K562 (cell line): ENCODE results near the gene BARHL2. TPM values are rescaled to one million over a fixed set of nuclear protein-coding genes. Genes with fewer than 3 reads are reported as not detected.

Experiments used
- ATAC-seq: fragments of 200-7000 bp; cut with Tn5 transposase; 3 replicates; pipeline ENCODE4 v1.9.1; 2020; ENCODE audit warnings: moderate library complexity
- BruUV-seq: library from RNA; stranded (reverse); fragments of 400-500 nt; replicated peaks from 2 replicates; lab custom pipeline; 2021; lab: Mats Ljungman, UMichigan
- CTCF ChIA-PET: fragments of 300-600 bp; formaldehyde crosslinking; extraction: SDS; loops from one replicate; lab custom pipeline; 2021; ENCODE audit warnings: low intra/inter-chr PET ratio; lab: Yijun Ruan, JAX
- POLR2A ChIA-PET: fragments of 300-600, 350-650 bp; sonication (Branson Sonifier 250); formaldehyde crosslinking; extraction: SDS; loops from one replicate; lab custom pipeline; 2021; ENCODE audit warnings: antibody characterized with exemption, inconsistent platforms; lab: Yijun Ruan, JAX
- DNase-seq, 4 experiments: peaks; one replicate each; pipeline versions ENCODE4 v3.0.0 to v3.0.0-alpha.2; 2011 to 2018; ENCODE audit warnings: low spot score in 3 of 4, mixed read lengths in 3 of 4; ENCODE audit errors: extremely low read depth in 1 of 4
- FAIRE-seq: peaks from 2 replicates; lab custom pipeline; 2011; peaks lifted over from hg19 to GRCh38; lab: Jason Lieb, UNC
- H2AFZ ChIP-seq: 2 replicates; pipeline ENCODE4 v1.6.0; 2011; ENCODE audit warnings: low read depth, low read length, control low read depth, inconsistent platforms
- H3K27ac ChIP-seq: fragments of 200-600 bp; 3 replicates; pipeline ENCODE4 v1.8.0; 2011; ENCODE audit warnings: low read depth, mild to moderate bottlenecking, control low read depth, inconsistent platforms, low read length, moderate library complexity, mixed read lengths; ENCODE audit errors: extremely low read depth
- H3K27me3 ChIP-seq, 2 experiments: fragments of 300-600 bp in 1 of 2; 2 replicates in 1 of 2; 3 replicates in 1 of 2; pipeline versions ENCODE4 v1.6.0 to v1.8.0; 2011; ENCODE audit warnings: inconsistent platforms in 2 of 2, low read length in 2 of 2, mild to moderate bottlenecking in 1 of 2, mixed read lengths in 1 of 2, moderate library complexity in 1 of 2; ENCODE audit not compliant: control insufficient read depth in 2 of 2, insufficient read depth in 2 of 2
- H3K36me3 ChIP-seq: fragments of 300-600 bp; 3 replicates; pipeline ENCODE4 v1.8.0; 2011; ENCODE audit warnings: mild to moderate bottlenecking, low read length, inconsistent platforms; ENCODE audit not compliant: control insufficient read depth, insufficient read depth
- H3K4me1 ChIP-seq, 2 experiments: fragments of 200-600 bp in 1 of 2; replicated peaks in 1 of 2; 2 replicates in 1 of 2; 3 replicates in 1 of 2; pipeline versions ENCODE4 v1.5.1 to v1.8.0; 2011; ENCODE audit warnings: inconsistent platforms in 2 of 2, low read length in 2 of 2, mild to moderate bottlenecking in 1 of 2, mixed read lengths in 1 of 2, moderate library complexity in 1 of 2; ENCODE audit not compliant: control insufficient read depth in 2 of 2, insufficient read depth in 2 of 2
- H3K4me2 ChIP-seq: 2 replicates; pipeline ENCODE4 v1.6.1; 2011; ENCODE audit warnings: low read length, control low read depth, inconsistent platforms, mixed read lengths; ENCODE audit not compliant: insufficient read depth
- H3K4me3 ChIP-seq: fragments of 200-600 bp; sonication (generic), shearing (Covaris generic); 2 replicates; pipeline ENCODE4 v1.5.1; 2016; ENCODE audit warnings: control low read depth, inconsistent platforms
- H3K79me2 ChIP-seq: fragments of 200-600 bp; 3 replicates; pipeline ENCODE4 v1.8.0; 2011; ENCODE audit warnings: low read length, inconsistent platforms; ENCODE audit not compliant: control insufficient read depth, insufficient read depth
- H3K9ac ChIP-seq, 2 experiments: 2 replicates each; pipeline versions ENCODE4 v1.6.0 to v1.6.1; 2011; ENCODE audit warnings: low read depth in 2 of 2, low read length in 2 of 2, control low read depth in 1 of 2, inconsistent platforms in 1 of 2, mild to moderate bottlenecking in 1 of 2, mixed read lengths in 1 of 2; ENCODE audit not compliant: insufficient read depth in 1 of 2
- H3K9me1 ChIP-seq: one replicate; pipeline ENCODE4 v1.6.0; 2011; ENCODE audit warnings: inconsistent platforms, mild to moderate bottlenecking, low read length, moderate library complexity; ENCODE audit not compliant: control insufficient read depth, insufficient read depth
- H3K9me3 ChIP-seq: replicated peaks from 2 replicates; pipeline ENCODE4 v1.5.1; 2011; ENCODE audit warnings: low read depth, low read length, inconsistent platforms; ENCODE audit not compliant: control insufficient read depth, insufficient read depth
- H4K20me1 ChIP-seq: replicated peaks from 2 replicates; pipeline ENCODE4 v1.6.1; 2011; ENCODE audit warnings: low read length, inconsistent platforms, mixed read lengths; ENCODE audit not compliant: control insufficient read depth, insufficient read depth
- EHMT2 ChIP-seq: fragments of 450-650 bp; IDR thresholded peaks from 2 replicates; pipeline ENCODE4 v1.6.1; 2018; ENCODE audit warnings: antibody characterized with exemption
- FOXJ2 ChIP-seq: fragments of 200-800 bp; sonication (Bioruptor generic); IDR thresholded peaks from 2 replicates; pipeline ENCODE4 v1.6.1; 2016; ENCODE audit warnings: missing genetic modification characterization, missing compliant biosample characterization
- MIER1 ChIP-seq: fragments of 450-650 bp; IDR thresholded peaks from 2 replicates; pipeline ENCODE4 v1.6.1; 2016; ENCODE audit warnings: antibody characterized with exemption, mild to moderate bottlenecking, low read depth
- WGBS: fragments of 100-300 bp; shearing (Covaris generic); methylation state at CpG from one replicate; pipeline ENCODE4 v1.1.6; 2016; ENCODE audit warnings: low coverage, mixed read lengths; ENCODE audit not compliant: insufficient coverage; ENCODE audit errors: missing lambda C conversion rate; 5-methylcytosine and 5-hydroxymethylcytosine counted together
- in situ Hi-C: fragments of 300-500 bp; cut with MboI; formaldehyde crosslinking; loops from 4 replicates; pipeline ENCODE4 v1.15.0; 2018; ENCODE audit warnings: inconsistent platforms, mixed read lengths
- intact Hi-C: fragments of 100-400 bp; cut with micrococcal nuclease; formaldehyde crosslinking; loops from 2 replicates; pipeline ENCODE4 v1.14.2; 2022
- polyA plus RNA-seq, 8 experiments: library from polyadenylated mRNA; depleted of rRNA in 4 of 8; stranded (reverse) in 5 of 8; unstranded in 3 of 8; fragments of >200 nt; fragmentation: Nextera tagmentation in 2 of 8; fragmentation: Illumina TruSeq in 1 of 8; extraction: Ambion mirVana in 2 of 8; extraction: Trizol in 1 of 8; gene quantifications; 2 replicates each; pipeline versions ENCODE4 v1.2.1 to v1.2.3, GENCODE V29; 2011 to 2014; ENCODE audit warnings: inconsistent platforms in 1 of 8, missing spikeins in 1 of 8
- total RNA-seq, 7 experiments: library from RNA; depleted of rRNA in 6 of 7; stranded (reverse); fragments of >200 nt in 6 of 7; fragmentation: Illumina TruSeq in 2 of 7; extraction: Trizol in 2 of 7; gene quantifications; 2 replicates each; pipeline versions ENCODE4 v1.2.1 to v1.2.3, GENCODE V29; 2011 to 2021; ENCODE audit warnings: low replicate concordance in 1 of 7
- TF ChIP-seq, protein P1 (sequence below), 2 experiments: IDR thresholded peaks; 2 replicates each; pipeline ENCODE4 v1.6.1; 2012; ENCODE audit warnings: improper control_type of control experiment in 2 of 2, low read depth in 2 of 2, low read length in 2 of 2, borderline replicate concordance in 1 of 2
- TF ChIP-seq, protein P2 (sequence below), 2 experiments: fragments of 450-650 bp; formaldehyde crosslinking in 1 of 2; IDR thresholded peaks; 2 replicates each; pipeline versions ENCODE4 v1.4.0 to v1.6.1; 2014 to 2020; ENCODE audit warnings: mild to moderate bottlenecking in 2 of 2, borderline replicate concordance in 1 of 2, low read depth in 1 of 2
- TF ChIP-seq, protein P3 (sequence below): fragments of 450-650 bp; IDR thresholded peaks from 2 replicates; pipeline ENCODE4 v1.6.1; 2018; ENCODE audit not compliant: partially characterized antibody

The BARHL2 gene
- total and polyA plus RNA-seq, 9 of the 15 experiments (the other 6 are each of a cell fraction or from before 2014, with no cell fraction given) = 0.06 to 0.11 (median 0.09) TPM; not detected in 6

DNA sequence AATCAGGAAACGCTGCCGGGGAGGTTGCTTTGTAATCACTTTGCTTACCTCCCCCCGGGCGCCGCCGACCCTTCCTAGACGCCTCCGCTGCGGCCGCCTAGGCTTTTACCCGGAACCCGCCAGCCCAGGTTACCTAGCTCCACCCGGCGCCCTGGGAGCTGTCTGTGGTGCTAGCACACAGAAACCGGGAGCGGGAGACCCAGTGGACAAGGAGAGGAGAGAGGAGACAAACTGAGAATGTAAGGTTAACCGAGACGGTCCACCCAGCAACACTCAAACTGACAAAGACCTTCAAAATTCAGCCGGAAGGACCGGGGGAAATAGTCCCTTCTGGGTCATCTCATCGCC is 9.8 kb downstream of the BARHL2 start:
- no peaks in the 10 kb centered on the region for H3K9me1 ChIP-seq
- no peak overlapping the region for H3K27ac ChIP-seq
- ChIA-PET POLR2A (interaction anchor here (1.0 to 1.1 kb wide), 2 partner anchors 9 to 10 kb away, joined by 3 read pairs; no protein-coding TSS in a partner anchor), CTCF (no interaction called here)
- H3K4me1 ChIP-seq = peaks cover 0 to 22% of the 10 kb centered on the region in 2 experiments; a peak in 2 of 5 replicates
- no peak overlapping the region; the same call in 1 of the 2 replicates for H3K4me3 ChIP-seq
- in situ Hi-C loops (no loop called here), intact Hi-C loops (loop anchor here (5.0 kb wide), 1 partner anchor 90 kb away; no protein-coding TSS in a partner anchor)
- no TSS peak for BruUV-seq
- peak; percentile 80 for ATAC-seq
- no peak overlapping the region; a peak in 1 of 4 replicates for H3K9ac ChIP-seq
- H4K20me1 ChIP-seq = no peaks in the 10 kb centered on the region
- H3K4me2 ChIP-seq = 0 out of 2 replicates have a peak overlapping the region, but pooled peaks have one; percentile 40
- no peaks in the 10 kb centered on the region for H3K79me2 ChIP-seq
- H3K36me3 ChIP-seq = no peaks in the 10 kb centered on the region
- H3K27me3 ChIP-seq = peaks cover 50 to 56% of the 10 kb centered on the region in 2 experiments
- H2AFZ ChIP-seq = no peak overlapping the region
- H3K9me3 ChIP-seq = no peaks in the 10 kb centered on the region
- DNase-seq = peak in 3 of 4 experiments; percentile 23 to 58 (median 46)
- no peak for FAIRE-seq
- 3% methylated on average over 19 of the region's 21 CpGs for WGBS
- TF ChIP-seq FOXJ2 (no peak), EHMT2 (peak; percentile 83), MIER1 (peak; percentile 86)
- TF ChIP-seq, protein P1, sequence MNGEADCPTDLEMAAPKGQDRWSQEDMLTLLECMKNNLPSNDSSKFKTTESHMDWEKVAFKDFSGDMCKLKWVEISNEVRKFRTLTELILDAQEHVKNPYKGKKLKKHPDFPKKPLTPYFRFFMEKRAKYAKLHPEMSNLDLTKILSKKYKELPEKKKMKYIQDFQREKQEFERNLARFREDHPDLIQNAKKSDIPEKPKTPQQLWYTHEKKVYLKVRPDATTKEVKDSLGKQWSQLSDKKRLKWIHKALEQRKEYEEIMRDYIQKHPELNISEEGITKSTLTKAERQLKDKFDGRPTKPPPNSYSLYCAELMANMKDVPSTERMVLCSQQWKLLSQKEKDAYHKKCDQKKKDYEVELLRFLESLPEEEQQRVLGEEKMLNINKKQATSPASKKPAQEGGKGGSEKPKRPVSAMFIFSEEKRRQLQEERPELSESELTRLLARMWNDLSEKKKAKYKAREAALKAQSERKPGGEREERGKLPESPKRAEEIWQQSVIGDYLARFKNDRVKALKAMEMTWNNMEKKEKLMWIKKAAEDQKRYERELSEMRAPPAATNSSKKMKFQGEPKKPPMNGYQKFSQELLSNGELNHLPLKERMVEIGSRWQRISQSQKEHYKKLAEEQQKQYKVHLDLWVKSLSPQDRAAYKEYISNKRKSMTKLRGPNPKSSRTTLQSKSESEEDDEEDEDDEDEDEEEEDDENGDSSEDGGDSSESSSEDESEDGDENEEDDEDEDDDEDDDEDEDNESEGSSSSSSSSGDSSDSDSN (IDR thresholded peaks at IDR 0.05; ENCODE audit: borderline replicate concordance in 1 of 2, low read depth in 2 of 2, low read length in 2 of 2) = peak in 1 of 2 experiments; percentile 19; a peak in 1 of 4 replicates
- TF ChIP-seq, protein P2, sequence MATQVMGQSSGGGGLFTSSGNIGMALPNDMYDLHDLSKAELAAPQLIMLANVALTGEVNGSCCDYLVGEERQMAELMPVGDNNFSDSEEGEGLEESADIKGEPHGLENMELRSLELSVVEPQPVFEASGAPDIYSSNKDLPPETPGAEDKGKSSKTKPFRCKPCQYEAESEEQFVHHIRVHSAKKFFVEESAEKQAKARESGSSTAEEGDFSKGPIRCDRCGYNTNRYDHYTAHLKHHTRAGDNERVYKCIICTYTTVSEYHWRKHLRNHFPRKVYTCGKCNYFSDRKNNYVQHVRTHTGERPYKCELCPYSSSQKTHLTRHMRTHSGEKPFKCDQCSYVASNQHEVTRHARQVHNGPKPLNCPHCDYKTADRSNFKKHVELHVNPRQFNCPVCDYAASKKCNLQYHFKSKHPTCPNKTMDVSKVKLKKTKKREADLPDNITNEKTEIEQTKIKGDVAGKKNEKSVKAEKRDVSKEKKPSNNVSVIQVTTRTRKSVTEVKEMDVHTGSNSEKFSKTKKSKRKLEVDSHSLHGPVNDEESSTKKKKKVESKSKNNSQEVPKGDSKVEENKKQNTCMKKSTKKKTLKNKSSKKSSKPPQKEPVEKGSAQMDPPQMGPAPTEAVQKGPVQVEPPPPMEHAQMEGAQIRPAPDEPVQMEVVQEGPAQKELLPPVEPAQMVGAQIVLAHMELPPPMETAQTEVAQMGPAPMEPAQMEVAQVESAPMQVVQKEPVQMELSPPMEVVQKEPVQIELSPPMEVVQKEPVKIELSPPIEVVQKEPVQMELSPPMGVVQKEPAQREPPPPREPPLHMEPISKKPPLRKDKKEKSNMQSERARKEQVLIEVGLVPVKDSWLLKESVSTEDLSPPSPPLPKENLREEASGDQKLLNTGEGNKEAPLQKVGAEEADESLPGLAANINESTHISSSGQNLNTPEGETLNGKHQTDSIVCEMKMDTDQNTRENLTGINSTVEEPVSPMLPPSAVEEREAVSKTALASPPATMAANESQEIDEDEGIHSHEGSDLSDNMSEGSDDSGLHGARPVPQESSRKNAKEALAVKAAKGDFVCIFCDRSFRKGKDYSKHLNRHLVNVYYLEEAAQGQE (IDR thresholded peaks at IDR 0.05; ENCODE audit: borderline replicate concordance) = peak; percentile 94
- TF ChIP-seq, protein P2 (CRISPR knock-in tag; IDR thresholded peaks at IDR 0.05; ENCODE audit: low read depth) = peak; percentile 86
- TF ChIP-seq, protein P3, sequence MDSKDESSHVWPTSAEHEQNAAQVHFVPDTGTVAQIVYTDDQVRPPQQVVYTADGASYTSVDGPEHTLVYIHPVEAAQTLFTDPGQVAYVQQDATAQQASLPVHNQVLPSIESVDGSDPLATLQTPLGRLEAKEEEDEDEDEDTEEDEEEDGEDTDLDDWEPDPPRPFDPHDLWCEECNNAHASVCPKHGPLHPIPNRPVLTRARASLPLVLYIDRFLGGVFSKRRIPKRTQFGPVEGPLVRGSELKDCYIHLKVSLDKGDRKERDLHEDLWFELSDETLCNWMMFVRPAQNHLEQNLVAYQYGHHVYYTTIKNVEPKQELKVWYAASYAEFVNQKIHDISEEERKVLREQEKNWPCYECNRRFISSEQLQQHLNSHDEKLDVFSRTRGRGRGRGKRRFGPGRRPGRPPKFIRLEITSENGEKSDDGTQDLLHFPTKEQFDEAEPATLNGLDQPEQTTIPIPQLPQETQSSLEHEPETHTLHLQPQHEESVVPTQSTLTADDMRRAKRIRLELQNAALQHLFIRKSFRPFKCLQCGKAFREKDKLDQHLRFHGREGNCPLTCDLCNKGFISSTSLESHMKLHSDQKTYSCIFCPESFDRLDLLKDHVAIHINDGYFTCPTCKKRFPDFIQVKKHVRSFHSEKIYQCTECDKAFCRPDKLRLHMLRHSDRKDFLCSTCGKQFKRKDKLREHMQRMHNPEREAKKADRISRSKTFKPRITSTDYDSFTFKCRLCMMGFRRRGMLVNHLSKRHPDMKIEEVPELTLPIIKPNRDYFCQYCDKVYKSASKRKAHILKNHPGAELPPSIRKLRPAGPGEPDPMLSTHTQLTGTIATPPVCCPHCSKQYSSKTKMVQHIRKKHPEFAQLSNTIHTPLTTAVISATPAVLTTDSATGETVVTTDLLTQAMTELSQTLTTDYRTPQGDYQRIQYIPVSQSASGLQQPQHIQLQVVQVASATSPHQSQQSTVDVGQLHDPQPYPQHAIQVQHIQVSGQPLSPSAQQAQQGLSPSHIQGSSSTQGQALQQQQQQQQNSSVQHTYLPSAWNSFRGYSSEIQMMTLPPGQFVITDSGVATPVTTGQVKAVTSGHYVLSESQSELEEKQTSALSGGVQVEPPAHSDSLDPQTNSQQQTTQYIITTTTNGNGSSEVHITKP = peak; percentile 70
